Peyer's patch (tissue), 4 donors: Measurements from ENCODE around the gene PTGR1.
A peak's percentile ranks its signal among the peaks of the same experiment; 100 is the strongest.

Experiments used
- CTCF ChIP-seq, 6 experiments: fragments of 450-650 bp in 4 of 6; fragments of 200-600 bp in 2 of 6; sonication (generic) in 1 of 6; IDR thresholded peaks; one replicate each; pipeline ENCODE4 v1.5.1; 2017 to 2019; ENCODE audit warnings: antibody characterized with exemption in 6 of 6, mild to moderate bottlenecking in 3 of 6, moderate library complexity in 1 of 6
- POLR2A ChIP-seq, 2 donors: fragments of 450-650 bp; IDR thresholded peaks; one replicate each; pipeline ENCODE4 v1.5.1; 2017; ENCODE audit warnings: antibody characterized with exemption in 2 of 2, mild to moderate bottlenecking in 2 of 2, moderate library complexity in 2 of 2

GRCh38 chr9:111598733-111599091 lies 735 bp downstream of the PTGR1 start:
- TF ChIP-seq CTCF (IDR thresholded peaks at IDR 0.05) (no peak), POLR2A (IDR thresholded peaks at IDR 0.05) (peak in 1 of 2 donors; percentile 19)
